GM10847 (cell line): Measurements from ENCODE around the gene ARL1.

Experiments
- POLR2A ChIP-seq: IDR thresholded peaks from 2 replicates; pipeline ENCODE4 v1.6.1; 2011; ENCODE audit not compliant: insufficient read length; ENCODE audit errors: extremely low read depth

Gene ARL1

GRCh38 chr12:101351682-101352081 is 55.9 kb downstream of the ARL1 start:
- no peak for TF ChIP-seq POLR2A

- no peak for TF ChIP-seq POLR2A
These were observed 63.7 kb downstream of the ARL1 start for GRCh38 chr12:101343893-101344292.
